Activated CD4-positive, alpha-beta T cell treated with anti-CD3 and anti-CD28 coated beads for 4 hours (primary cell): ENCODE measurements around the gene CIP2A.
"Not testable (repeated sequence)": the region's sequence is repeated elsewhere in the genome, so short reads cannot be mapped to it uniquely, and the experiment has no call there.

Experiments used
- DNase-seq, 2 donors: peaks; one replicate each; pipeline ENCODE4 v3.0.0-alpha.2; 2020

Gene CIP2A

DNA sequence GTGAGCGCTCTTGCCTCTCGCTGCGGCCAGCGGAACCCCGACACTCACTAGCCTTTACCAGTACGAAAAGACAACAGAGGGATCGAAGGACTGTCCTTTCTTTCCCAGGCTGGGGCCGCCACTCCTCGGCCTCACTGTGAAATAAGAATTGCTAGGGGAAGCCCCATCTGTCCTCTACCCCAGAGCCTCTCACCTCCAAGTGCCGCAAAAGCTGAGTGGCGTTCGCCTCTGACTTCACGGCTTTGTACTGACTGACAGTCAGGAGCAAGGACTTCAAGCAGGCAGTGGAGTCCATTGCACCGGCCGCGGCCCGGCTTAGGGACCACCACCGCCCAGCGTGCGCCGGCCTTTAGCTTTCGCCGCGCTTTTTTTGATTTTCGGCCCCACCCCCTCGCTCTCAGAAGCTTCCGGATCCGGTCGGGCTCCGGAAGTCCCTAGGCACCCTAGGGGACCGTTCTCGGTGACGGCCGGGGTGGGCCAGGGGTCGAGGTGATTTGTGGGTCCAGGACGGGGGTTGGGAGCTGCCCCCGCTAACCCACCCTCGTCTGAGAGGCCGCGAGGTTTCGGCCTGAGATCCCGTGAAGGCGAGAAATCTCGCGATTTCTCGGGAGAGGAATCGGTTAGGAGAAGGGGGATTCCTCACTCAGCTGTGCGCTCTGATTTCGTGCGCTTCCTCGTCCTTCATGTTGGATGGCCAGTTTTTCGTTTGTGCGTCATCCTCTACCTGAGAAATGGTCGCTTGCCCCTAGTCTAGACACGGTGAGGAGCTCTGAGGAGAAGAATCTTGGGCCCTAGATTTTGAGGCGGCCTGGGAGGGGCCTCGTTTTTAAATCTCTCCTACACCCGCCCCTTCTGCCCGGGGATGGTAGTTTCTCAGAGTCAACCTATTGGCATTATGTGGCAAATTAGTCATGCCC lies at the start of gene CIP2A, which contains the start of gene DZIP3:
Gene CIP2A, minus strand, starts transcription at position 358 of the 917 bp plus-strand sequence. Its CDS starts 63 bp downstream, at position 295.
Gene DZIP3, plus strand, starts transcription at position 642 of the 917 bp plus-strand sequence. CDS start 15,685 bp downstream, outside the sequence.
- peak; percentile 70 to 77 for DNase-seq

DNA sequence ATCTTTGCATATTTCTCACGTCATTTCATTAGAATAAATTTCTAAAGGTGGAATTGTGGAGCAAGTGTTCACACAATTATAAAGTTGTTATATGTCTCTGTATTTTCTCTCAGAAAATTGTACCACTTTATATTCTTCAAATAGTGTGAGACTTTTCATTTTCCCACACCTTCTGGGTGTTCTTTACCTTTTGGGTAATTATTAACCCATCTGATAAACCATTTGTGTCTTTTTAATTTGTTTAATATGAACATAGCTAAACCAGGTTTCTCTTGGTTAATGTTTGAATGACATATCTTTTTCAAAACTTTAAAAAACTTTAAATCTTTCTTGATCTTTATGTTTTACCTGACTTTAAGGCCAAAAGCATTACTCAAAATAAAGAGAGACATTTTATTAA lies 40.7 kb upstream of the CIP2A start:
- DNase-seq, result no peak

DNA sequence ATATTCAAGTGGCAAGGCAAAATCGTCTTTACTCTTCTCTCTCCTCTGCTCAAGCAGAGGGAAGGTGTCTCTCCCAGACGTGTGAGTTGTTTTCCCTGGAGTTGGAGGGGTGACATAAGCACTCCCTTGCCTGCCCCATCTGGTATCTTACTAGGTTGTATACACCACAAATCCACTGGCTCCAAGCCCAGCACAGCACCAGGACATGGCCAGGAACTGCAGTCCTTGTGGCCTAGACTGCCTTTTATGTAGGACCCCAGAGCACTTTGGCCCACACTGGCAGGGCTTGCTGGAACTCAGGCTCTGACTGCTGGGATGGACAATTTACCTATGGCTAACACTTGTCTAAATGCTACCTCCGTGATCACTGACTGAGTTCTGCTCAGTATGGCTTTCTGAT lies 34.3 kb upstream of the CIP2A start:
- DNase-seq, result no peak

GRCh38 chr3:108620250-108620649 lies 31.0 kb upstream of the CIP2A start:
- DNase-seq, result no peak

DNA sequence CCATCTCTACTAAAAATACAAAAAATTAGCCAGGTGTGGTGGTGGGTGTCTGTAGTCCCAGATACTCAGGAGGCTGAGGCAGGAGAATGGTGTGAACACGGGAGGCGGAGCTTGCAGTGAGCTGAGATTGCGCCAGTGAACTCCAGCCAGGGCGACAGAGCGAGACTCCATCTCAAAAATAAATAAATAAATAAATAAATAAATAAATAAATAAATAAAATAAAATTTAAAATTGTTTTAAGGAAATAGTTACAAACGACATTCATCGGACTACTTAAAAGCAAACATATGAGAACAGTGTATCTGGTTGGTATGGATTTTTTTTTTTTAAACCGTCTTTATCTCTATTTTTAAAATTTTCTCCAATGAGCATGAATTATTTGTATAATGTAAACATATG lies 26.9 kb upstream of the CIP2A start:
- not testable (repeated sequence) for DNase-seq

DNA sequence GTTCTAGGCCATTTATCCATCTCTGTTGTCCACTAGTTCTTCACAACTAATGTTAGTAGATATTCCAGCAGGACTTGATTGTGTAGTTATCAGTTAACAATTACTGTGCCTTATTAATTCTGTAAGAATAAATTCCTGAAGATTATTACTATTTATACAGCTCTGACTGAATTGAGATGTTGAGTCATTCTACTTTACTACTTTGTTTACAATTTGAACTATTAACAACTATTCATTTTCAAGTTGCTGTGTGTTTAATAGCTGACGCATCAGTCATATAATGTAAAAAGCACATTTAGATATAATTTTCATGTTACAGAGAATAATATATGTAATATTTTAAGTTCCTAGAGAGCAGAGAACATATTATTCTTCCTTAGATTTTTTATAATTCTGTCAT lies 21.4 kb upstream of the CIP2A start:
- DNase-seq, result no peak

- no peak for DNase-seq
Measured at GRCh38 chr3:108608750-108609149, 19.5 kb upstream of the CIP2A start.

GRCh38 chr3:108605491-108605890 lies 16.3 kb upstream of the CIP2A start:
- DNase-seq, result no peak

GRCh38 chr3:108605028-108605427 lies 15.8 kb upstream of the CIP2A start:
- DNase-seq, result no peak

DNA sequence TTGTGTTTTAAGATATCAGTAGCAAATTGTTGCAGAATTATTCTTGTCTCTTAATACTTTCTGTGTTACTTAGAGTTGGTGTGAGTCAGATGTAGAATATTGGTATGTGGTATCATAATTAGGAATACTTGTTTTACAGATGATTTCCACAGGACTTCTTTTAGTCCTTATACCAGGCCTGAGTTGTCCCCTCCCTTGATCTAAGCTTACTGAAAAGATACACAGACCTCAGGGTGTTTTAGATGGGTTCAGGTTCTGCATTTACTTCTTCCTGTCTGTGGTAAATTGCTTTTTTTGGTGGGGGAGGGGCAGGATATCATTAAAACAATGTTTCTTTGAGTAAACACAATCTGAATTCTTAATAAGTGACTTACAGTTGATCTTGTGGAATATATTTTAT lies 14.5 kb upstream of the CIP2A start:
- DNase-seq, result peak in 1 of 2 donors; percentile 9

GRCh38 chr3:108602935-108603294 lies 13.7 kb upstream of the CIP2A start:
- no peak for DNase-seq

GRCh38 chr3:108602249-108602934 lies 13.2 kb upstream of the CIP2A start:
- DNase-seq, result peak; percentile 16 to 22

DNA sequence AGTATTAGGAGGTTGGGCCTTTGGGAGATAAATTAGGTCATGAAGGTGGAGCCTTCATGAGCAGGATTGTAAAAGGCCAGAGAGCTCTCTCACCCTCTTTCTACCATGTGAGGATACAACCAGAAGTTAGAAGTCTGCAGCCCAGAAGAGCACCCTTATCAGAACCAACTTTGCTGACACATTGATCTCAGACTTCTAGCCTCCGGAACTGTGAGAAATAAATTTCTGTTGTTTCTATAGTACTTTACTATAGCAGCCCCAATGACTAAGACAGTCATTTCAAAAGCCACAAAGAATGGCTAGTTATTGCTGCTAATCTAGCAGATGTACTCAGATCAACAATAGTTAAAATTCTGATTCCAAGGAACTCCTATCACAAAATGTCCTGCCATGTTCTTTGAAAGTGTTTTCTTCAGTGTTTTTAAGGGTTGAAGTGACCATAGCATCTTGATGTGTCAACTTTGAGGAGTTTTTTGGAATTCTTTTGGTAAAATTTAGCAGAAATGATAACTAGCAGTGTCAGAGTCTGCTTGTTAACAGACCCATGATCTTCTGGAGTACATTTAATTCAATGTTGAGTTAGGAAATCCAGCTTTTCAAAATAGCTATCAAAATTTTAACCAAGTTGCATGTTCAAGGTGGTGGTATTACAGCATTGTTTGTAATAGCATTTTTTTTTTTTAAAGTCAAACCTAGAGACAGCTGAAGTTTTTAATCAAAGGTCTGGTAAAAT lies 10.6 kb upstream of the CIP2A start:
- no peak for DNase-seq

- no peak for DNase-seq
Measured at GRCh38 chr3:108598375-108598774, 9.1 kb upstream of the CIP2A start.

- no peak for DNase-seq
Measured at GRCh38 chr3:108595321-108595720, 6.1 kb upstream of the CIP2A start.

DNA sequence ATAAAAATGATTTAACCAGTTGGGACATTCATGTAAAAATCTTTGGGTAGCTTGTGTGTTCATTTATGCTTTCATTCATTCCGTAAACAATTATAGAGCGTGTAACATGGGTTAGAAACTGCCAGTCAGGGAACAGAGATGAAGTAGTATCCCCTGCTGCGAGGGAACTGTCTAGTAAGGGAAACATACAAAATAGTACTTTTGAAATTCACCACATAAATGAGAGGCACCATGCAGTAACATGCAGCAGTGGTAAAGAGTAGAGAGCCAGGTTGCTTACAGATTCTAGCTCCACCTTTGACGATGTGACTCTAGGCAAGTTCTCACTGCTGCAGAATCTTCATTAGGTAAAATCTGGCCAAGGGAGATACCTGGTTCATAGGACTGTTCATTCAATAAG lies 1.2 kb upstream of the CIP2A start:
- DNase-seq, result no peak

DNA sequence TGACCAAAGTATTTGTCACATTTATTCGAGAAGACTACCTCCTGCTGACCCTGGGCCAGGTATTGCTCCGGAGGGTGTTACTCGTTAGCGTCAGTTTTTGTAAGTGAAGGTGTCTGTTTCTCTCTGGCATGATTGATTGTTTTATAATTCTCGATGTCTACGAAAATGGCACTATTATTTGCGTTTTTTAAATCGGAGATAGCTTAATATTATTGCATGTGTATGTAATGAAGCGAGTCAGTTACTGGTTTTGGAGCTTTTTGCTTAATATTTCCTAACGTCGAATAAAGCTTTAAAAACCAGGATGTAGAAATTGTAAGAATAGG lies 723 bp upstream of the CIP2A start:
- DNase-seq, result no peak

- DNase-seq, result no peak
Measured at GRCh38 chr3:108588601-108589000, 637 bp downstream of the CIP2A start.

- no peak for DNase-seq
Measured at GRCh38 chr3:108578064-108578463, 11.2 kb downstream of the CIP2A start.

DNA sequence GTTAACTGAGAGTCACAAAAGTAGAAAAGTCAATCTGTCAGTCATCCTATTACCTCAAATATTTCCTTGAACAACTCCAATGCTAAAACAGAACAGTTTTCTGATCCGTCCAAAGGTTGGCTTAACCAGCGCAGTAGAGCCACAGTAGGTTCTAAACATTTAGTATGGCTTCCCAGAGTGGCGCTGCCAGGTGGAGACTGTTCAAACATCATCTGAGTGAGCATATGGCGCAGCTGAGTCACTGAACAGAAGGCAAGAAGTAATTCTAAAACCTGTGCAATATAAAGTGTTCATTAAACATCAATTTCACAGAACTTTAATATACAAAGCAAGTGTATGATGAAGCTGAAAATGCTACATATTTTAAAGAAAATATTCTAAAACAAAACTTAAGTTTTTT lies 19.9 kb downstream of the CIP2A start:
- DNase-seq, result no peak

DNA sequence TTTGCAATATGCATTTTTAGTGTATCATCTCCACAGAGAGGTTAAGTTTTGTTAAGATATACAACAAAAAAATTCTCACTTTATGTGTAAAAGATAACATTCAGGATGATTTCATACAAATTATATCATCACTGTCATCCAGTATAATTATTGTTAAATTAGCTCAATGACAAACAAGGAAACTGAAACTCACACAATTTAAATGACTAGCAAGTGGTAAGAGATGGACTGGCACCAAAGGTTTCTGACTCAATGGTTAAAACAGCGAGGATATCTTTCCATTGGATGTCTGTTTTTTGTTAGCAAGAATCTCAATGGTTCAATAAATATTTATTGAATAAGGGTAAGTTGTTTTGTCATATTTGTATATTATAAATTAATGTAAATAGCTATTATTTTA lies 22.6 kb downstream of the CIP2A start:
- DNase-seq, result no peak

DNA sequence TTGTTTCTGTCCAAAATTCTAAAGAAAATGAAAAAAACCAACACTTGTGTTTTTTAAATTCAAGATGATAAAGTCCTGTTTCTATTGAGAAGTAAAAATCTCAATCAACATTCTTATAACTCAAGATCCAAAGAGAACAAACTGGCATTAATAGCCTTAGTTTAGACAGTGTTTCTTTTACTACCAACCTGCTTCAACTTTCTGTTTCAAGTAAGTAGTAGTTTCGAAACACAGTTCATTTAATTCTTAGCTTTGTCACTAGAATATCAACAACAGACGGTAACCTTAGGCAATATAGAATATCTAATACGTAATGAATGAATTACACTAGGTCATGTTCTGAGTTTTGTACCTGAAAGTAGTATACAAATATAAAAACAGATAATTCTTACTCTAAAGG lies 23.7 kb downstream of the CIP2A start:
- DNase-seq, result no peak

DNA sequence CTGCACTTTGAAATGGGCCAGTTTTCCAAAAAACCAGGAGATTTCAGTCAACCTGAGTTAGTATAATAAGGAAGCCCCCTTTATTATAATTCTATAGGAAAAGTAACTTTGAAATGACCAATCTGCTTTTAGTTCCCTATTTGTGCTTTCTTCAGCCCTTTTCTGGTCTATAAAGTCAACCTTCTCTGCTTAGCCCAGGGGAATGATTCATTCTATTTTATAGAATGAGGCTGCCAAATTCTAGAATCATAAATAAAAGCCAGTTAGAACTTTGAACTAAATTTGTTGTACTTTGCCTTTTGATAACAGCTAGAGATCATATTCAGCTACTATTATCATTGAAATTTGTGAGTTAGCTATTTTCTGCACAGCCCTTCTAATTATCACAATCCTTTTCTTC lies 24.7 kb downstream of the CIP2A start:
- DNase-seq, result no peak

GRCh38 chr3:108562565-108562964 lies 26.7 kb downstream of the CIP2A start:
- no peak for DNase-seq
